ENCODE results near the gene PDS5A.
A peak's percentile ranks its signal among the peaks of the same experiment; 100 is the strongest.
"Not testable (repeated sequence)": the region's sequence is repeated elsewhere in the genome, so short reads cannot be mapped to it uniquely, and the experiment has no call there.

Gene PDS5A, protein sequence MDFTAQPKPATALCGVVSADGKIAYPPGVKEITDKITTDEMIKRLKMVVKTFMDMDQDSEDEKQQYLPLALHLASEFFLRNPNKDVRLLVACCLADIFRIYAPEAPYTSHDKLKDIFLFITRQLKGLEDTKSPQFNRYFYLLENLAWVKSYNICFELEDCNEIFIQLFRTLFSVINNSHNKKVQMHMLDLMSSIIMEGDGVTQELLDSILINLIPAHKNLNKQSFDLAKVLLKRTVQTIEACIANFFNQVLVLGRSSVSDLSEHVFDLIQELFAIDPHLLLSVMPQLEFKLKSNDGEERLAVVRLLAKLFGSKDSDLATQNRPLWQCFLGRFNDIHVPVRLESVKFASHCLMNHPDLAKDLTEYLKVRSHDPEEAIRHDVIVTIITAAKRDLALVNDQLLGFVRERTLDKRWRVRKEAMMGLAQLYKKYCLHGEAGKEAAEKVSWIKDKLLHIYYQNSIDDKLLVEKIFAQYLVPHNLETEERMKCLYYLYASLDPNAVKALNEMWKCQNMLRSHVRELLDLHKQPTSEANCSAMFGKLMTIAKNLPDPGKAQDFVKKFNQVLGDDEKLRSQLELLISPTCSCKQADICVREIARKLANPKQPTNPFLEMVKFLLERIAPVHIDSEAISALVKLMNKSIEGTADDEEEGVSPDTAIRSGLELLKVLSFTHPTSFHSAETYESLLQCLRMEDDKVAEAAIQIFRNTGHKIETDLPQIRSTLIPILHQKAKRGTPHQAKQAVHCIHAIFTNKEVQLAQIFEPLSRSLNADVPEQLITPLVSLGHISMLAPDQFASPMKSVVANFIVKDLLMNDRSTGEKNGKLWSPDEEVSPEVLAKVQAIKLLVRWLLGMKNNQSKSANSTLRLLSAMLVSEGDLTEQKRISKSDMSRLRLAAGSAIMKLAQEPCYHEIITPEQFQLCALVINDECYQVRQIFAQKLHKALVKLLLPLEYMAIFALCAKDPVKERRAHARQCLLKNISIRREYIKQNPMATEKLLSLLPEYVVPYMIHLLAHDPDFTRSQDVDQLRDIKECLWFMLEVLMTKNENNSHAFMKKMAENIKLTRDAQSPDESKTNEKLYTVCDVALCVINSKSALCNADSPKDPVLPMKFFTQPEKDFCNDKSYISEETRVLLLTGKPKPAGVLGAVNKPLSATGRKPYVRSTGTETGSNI (N-terminal part only)

DNA sequence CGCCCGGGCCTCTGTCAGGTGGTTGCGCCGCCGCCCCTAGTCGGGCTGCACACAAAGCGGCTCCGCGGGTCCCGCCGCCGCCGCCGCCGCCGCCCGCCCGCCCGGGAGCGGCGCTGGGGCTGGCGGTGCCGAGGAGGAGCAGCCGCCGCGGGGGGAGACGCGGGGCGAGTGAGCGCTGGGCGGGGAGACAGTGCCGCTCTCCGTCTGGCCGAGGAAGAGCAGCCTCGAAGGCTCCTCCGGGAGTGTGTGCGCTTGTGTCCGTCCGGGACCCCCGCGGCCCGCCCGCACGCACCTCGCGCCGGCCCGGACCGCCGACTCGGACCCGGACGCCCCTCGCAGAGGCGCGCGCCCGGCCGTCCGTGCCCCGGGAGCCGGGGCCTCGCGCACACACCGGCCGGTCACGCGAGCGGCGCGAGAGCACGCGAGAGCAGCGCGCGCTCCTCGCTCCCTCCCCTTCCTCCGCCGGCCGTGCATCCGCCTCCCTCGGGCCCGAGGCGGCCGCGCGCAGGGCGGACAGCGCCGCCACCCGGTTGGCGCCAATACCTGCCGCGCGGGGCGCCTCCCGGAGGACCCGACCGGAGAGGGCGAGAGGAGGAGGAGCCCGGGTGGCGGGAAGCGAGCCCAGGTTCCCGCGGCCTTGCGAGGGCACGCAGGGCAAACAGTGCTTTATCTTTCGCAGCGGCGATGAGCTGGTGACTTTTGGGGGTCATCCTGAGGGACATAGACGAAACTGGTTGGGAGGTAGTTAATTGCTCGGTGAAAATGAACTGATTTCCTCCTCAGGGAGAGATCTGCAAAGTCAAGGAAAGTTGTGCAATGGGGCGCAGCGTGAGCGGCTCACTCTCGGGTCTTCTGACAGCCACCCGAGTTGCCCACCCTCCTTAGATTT is at the start of gene PDS5A:
TSS of gene PDS5A (minus strand) at position 423 of the 889 bp plus-strand sequence. CDS start 1,334 bp downstream, outside the sequence.
- DNase-seq = peak; percentile 91

DNA sequence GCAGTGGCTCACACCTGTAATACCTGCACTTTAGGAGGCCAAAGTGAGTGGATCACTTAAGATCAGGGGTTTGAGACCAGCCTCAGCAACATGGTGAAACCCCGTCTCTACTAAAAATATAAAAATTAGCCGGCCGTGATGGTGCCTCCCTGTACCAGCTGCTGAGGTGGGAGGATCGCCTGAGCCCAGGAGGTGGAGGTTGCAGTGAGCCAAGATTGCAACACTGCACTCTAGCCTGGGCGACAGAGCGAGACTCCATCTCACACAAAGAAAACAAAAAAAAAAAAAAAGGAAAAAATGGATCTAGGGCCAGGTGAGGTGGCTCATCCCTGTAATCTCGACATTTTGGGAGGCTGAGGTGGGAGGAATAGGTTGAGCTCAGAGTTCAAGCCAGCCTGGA is 46.3 kb upstream of the PDS5A start:
- not testable (repeated sequence) for DNase-seq

DNA sequence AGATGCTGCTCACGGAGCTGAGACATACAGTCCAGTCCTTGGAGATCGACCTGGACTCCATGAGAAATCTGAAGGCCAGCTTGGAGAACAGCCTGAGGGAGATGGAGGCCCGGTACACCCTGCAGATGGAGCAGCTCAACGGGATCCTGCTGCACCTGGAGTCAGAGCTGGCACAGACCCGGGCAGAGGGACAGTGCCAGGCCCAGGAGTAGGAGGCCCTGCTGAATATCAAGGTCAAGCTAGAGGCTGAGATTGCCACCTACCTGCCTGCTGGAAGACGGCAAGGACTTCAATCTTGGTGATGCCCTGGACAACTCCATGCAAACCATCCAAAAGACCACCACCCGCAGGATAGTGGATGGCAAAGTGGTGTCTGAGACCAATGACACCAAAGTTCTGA is 43.4 kb upstream of the PDS5A start:
- not testable (repeated sequence) for DNase-seq

DNA sequence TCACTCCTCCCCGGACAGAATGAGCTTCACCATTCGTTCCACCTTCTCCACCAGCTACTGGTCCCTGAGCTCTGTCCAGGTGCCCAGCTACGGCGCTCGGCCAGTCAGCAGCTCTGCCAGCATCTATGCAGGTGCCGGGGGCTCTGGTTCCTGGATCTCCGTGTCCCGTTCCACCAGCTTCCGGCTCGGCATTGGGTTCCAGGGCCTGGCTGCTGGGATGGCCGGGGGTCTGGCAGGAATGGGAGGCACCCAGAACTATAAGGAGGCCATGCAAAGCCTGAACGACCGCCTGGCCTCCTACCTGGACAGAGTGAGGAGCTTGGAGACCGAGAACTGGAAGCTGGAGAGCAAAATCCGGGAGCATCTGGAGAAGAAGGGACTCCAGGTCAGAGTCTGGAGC is 42.5 kb upstream of the PDS5A start:
- DNase-seq = no peak

DNA sequence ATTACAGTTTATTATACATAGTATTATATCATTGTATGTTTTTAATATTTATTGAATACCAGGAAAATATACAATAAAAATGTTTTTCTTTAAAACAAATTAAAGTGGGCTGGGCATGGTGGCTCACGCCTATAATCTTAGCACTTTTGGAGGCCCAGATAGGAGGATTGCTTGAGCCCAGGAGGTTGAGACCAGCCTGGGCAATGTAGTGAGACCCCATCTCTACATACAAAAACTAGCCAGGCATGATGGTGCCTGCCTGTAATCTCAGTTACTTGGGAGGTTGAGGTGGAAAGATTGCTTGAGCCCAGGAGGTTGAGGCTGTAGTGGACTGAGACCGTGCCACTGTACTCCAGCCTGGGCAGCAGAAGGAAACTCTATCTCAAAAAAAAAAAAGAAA is 38.3 kb upstream of the PDS5A start:
- no peak for DNase-seq

DNA sequence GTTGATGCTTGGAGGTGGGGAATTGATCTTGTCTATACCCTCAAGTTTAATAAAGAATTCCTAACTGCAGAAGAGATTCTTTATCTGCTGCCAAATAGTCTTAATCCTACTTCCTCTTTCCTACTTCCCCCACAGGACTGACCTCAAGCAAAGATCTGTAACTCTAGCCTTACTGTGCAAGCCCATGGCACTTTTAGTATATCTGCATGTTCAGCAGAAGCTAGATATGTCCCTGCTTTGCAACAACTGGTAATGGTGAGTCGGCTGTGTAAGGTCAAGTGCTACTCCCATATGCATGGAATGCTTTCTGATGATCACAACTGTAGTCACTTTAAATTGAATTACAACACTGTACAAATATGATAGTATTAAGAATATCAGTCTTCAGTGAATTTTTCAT is 26.3 kb upstream of the PDS5A start:
- peak; percentile 42 for DNase-seq

DNA sequence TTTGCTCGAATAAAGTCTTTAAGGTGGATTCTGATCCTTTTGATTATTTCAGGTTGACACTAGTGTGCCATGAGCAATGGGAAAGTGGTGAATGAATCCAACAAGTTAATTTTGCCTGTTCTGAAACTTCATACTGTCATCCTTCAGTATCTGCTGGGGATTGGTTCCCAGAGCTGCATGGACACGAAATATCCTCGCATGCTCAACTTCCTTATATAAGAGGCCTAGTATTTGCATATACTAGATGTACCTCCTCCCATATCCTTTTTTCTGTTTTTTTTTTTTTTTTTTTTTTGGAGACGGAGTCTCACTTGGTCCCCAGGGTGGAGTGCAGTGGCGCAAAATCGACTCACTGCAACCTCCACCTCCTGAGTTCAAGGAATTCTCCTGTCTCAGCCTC is 23.0 kb upstream of the PDS5A start:
- no peak for DNase-seq

DNA sequence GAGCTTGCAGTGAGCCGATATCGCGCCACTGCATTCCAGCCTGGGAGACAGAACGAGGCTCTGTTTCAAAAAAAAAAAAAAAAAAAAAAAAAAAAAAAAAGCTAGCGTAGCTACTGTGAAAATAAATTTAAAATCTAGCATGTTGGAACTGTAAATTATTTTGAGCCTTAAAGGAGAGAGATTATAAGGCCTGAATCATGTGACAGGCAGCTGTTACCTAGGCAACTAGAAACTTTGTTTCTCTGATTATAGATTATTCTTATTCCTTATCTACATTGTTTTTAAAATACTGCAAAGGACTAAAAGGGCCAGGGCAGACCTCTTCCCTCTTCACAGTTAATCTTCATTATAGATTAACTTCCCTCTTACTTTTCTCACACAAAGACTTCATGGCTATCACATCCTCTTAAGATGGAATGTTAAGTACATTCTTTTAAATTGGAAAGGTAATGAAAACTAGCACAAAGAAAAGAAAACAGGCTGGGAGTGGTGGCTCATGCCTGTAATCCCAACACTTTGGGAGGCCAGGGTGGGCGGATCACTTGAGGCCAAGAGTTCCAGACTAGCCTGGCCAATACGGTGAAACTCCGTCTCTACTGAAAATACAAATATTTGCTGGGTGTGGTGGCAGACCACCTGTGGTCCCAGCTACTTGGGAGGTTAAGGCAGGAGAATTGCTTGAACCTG is 21.1 kb upstream of the PDS5A start:
- DNase-seq = no peak

DNA sequence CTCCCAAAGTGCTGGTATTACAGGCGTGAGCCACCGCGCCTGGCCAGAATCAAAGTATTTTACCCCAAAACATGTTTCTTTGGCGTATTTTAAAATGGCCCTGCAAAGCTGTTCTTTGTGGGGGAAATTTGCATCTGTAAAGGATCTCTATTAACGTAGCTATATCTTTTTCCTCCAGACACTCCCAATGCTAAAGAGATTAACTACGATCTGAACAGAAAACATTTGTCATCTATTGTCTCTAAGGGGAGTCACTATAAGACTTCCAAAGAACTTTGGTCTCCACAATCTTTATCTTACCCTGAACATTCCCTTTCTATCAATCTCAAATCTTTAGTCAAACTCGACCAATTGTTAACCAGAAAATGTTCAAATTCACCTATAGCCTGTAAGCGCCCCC is 19.1 kb upstream of the PDS5A start:
- DNase-seq = peak; percentile 30

DNA sequence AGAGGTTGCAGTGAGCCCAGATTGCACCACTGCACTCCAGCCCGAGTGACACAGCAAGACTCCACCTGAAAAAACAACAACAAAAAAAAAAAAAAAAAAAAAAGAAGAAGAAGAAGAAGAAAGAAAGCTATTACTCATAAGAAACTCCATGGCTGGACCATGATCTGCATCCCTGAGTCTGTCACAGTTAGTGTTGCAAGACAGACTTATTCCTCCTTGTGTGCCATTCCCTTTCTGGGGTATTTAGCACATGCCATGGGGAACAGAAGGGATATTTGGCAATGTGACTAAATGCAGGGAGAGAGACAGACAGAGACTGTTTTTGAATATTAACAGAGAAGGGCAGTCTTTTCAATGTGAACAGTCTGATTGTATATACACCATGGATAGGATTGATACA is 16.7 kb upstream of the PDS5A start:
- no peak for DNase-seq

DNA sequence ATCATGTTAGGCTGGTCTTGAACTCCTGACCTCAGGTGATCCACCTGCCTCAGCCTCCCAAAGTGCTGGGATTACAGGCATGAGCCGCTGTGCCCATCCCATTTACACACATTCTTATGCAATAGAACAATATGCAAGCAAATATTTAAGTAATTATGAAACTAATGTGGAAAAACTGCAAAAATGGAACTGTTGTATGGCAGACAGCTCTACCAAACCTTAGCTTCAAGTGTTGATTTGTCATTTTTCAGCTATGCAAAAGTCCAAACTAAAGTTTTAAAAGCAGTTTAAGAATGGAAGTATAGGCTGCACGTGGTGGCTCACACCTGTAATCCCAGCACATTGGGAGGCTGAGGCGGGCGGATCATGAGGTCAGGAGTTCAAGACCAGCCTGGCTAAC is 11.7 kb upstream of the PDS5A start:
- not testable (repeated sequence) for DNase-seq

DNA sequence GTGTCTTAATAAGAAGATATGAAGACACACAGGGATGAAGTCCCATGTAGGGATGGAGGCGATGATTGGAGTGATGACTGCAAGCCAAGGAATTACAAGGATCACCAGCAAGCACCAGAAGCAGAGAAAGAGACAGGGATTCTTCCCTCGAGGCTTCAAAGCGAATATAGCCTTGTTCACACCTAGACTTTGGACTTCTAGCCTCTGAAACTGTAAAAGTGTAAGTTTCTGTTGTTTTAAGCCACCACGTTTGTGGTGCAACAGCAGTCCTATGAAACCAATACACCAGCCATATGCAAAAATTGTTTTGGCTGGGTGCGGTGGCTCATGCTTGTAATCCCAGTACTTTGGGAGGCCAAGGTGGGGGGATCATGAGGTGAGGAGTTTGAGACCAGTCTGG is 9.8 kb upstream of the PDS5A start:
- no peak for DNase-seq

DNA sequence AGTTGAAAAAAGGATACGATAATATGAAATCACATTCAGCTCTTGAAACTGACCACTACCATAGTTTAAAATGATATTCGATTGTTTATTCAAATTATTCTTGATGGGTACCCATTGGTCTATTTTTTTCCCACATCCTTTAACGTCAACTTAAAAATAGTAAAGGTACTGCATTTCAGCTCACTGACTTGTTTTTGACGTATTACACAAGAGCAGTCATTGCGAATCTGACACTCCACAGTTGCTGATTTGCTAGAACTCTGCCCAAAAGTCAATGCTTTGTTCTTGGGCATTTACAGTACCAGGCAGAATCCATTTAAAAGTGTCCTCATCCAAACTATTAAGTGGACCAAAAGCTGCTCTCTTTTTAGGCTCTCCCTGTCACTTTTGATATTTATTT is 1.2 kb upstream of the PDS5A start:
- no peak for DNase-seq

DNA sequence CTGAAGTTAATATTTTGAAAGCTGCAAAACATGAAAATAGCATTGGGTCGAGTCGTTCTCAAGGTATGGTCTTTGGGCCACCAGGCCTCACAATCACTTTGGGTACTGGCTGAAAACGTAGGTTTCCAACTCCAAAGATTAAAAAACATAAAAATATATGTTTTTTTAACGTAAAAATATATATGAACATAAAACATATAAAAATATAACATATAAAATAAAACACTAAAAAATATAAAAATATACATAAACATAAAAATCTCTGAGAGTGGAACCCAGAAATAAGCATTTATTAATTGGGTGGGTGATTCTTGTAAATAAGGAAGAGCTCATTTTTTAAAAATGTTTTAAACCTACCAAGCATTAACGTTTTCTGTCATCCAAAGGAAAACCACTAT is 666 bp upstream of the PDS5A start:
- no peak for DNase-seq

DNA sequence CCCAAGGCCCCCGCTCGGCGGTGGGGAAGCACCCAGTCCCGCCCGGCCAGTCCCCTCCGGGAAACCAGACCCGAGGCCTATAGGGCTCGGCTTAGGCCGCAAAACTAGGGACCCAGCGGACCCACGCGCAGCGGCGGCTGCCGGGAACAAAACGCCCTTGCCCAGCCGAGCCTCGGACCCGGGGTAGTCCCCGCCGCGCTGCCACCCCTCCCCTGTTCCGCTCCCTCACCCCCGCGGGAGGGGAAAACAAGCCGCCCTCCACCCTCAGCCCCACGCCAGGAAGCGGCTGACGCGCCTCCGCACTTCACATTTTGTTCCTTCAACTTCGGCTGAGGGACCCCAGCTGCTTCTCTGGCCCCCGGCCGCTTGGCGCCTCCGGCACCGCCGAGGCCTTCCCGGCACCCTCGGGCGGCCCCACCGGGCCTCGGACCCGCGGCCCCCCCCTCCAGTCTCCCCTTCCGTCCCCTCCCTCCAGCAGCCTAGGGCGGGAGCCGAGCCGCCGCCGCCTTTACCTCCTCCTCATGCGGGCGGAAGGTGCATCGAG is 694 bp downstream of the PDS5A start:
- peak; percentile 27 for DNase-seq

DNA sequence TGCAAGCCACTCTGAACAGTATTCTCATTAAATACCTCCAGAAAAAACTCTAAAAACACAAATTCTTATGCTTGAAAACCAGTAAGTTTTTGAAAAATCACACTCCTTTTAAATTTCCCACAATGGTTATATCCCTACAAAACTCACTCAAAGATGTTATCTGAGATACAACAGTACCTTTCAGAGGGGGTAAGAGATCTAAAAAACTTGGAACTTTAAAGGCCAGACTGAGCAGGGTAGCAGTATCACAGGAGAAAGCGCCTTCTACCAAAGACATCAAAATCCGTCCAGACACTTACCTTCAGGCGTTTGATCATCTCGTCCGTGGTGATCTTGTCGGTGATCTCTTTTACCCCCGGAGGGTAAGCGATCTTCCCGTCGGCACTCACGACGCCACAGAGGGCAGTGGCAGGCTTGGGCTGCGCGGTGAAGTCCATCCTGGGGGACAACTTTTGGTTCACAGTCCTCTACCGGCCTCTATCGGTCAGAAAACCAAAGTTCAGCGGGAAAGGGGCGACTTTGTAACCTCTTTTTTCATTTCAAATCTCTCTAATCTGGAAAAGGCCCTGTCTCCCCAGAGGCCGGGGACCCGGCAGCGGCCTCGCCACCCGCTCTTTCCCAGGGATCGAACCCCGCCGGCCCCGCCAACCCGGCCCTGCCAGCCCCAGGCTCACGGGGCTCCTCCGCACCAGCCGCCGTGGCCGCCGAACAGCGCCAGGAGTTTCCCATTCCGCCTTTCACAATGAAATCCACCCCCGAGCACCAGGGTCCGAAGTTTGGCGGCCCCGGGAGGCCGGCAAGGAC is 1.4 kb downstream of the PDS5A start:
- peak; percentile 89 for DNase-seq

DNA sequence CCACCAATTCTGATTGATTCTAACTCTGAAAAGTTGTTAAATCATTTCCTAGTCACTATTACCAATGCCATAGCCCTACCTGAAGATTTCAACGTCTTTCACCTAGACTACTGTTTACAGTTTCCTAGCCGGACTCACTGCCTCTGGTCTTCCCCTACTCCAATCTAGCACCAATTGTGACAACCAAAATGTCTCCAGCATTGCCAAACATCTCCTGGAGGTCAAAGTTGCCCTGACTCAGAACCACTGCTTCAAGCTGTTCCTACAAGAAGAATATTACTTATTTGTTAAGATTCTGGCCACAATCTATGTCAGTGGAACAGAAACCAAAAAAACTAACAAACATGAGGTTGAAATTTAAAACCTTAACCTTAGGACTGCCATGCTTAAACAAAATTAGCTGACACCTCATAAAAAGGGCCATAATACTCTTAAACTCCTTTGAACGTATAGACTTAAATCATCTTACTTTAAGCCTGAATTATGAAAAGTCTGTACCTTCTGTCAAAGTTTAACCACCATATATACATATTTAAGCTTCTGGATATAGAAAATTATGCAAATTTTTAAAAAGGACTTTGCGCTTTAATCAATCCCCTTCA is 2.1 kb downstream of the PDS5A start:
- no peak for DNase-seq

DNA sequence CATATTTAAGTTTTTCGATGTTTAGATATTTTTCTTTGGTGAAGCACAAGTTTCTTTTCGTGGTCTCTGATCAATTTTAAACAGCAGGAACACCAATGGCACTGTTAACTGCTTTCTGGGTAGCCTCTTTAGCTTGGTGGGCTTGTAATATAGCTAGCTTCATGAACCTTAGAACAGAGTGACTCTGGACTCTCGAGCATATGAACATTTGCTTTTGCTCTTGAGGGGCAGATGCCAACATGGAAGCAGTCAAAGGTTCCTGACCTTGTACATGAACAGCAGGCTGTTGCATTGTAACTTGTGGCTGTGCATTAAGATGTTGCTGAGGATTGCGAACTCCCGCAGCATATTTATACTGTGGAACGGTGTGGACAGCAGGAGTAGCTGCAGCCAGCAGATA is 4.7 kb downstream of the PDS5A start:
- DNase-seq = not testable (repeated sequence)

DNA sequence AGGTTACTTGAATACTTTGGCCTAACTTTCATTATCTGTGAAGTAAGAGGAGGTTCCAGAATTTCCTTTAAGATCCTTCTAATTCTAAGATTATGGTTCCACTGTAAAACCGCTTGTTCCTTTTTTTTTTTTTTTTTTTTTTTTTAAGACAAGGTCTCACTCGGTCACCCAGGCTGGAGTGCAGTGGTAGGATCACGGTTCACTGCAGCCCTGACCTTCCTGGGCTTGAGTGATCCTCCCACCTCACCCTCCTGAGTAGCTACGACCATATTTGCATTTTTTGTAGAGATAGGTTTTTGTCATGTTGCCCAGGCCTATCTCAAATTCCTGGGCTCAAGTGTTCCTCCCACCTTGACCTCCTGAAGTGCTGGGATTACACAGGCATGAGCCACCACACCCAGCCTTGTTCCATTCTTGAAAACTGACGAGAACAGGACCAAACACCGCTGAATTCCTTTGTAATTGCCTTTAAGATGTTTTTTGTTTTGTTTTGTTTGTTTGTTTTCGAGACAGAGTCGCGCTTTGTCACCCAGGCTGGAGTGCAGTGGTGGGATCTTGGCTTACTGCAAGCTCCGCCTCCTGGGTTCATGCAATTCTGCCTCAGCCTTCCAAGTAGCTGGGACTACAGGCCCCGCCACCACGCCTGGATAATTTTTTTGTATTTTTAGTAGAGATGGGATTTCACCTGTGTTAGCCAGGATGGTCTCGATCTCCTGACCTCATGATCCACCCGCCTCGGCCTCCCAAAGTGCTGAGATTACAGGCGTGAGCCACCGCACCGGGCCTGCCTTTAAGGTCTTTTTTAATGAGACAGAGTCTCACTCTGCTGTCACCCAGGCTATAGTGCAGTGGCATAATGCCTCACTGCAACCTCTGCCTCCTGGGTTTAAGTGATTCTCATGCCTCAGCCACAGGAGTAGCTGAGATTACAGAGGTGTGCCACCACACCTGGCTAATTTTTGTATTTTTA is 6.8 kb downstream of the PDS5A start:
- peak; percentile 70 for DNase-seq

Data from hematopoietic multipotent progenitor cell treated with erythropoietin and hydrocortisone succinate and interleukin-3 and kit ligand, for 8 days (in vitro differentiated cells).